ENCODE measurements around the gene MTHFSD. TPM values are rescaled to one million over a fixed set of nuclear protein-coding genes. Genes with fewer than 3 reads are reported as not detected.
A peak's percentile ranks its signal among the peaks of the same experiment; 100 is the strongest.

MTHFSD gene
- polyA plus RNA-seq, 1 donor (not counting 4 experiments of a cell fraction or from before 2014, with no cell fraction given) = 14.7 TPM

GRCh38 chr16:86568677-86569623, 13.9 kb upstream of the MTHFSD start:
- Histone ChIP-seq H3K27me3 (ENCODE audit: control insufficient read depth, extremely low read depth, insufficient read depth, low read length) (peaks cover 94% of the 10 kb centered on the region), H3K27ac (ENCODE audit: control insufficient read depth, insufficient read depth, low read length) (no peak overlapping the region), H3K4me2 (ENCODE audit: control insufficient read depth, extremely low read depth, insufficient read depth, low read depth, low read length) (no peak overlapping the region), H3K9me3 (ENCODE audit: control insufficient read depth, low read depth, low read length) (no peaks in the 10 kb centered on the region), H3K4me3 (ENCODE audit: control insufficient read depth in 2 of 3, extremely low read depth in 1 of 3, insufficient read depth in 2 of 3, low read depth in 1 of 3, low read length in 3 of 3) (no peak overlapping the region), H3K9me1 (ENCODE audit: control insufficient read depth, extremely low read depth, insufficient read depth, low read length) (no peaks in the 10 kb centered on the region), H3K79me2 (ENCODE audit: control insufficient read depth, insufficient read depth, low read length) (no peaks in the 10 kb centered on the region), H3K9ac (ENCODE audit: control insufficient read depth, extremely low read depth, insufficient read depth, low read length) (no peak overlapping the region), H2AFZ (ENCODE audit: control insufficient read depth, low read length) (no peak overlapping the region), H4K20me1 (ENCODE audit: control insufficient read depth, extremely low read depth, insufficient read depth, low read length) (no peaks in the 10 kb centered on the region), H3K36me3 (ENCODE audit: control insufficient read depth in 2 of 2, extremely low read depth in 1 of 2, insufficient read depth in 2 of 2, low read length in 2 of 2) (no peaks in the 10 kb centered on the region), H3K4me1 (ENCODE audit: control insufficient read depth, extremely low read depth, insufficient read depth, low read length) (peaks cover 7% of the 10 kb centered on the region)
- FAIRE-seq (no peak), DNase-seq (ENCODE audit: low read depth, low spot score) (no peak)
- dilution Hi-C loops (cut with MboI; ENCODE audit: extremely low pct_ligation_motif_present, low sequenced_read_pairs) = loop anchor here (25.0 kb wide), 1 partner anchor 693 kb away; no protein-coding TSS in a partner anchor
- TF ChIP-seq CTCF (optimal IDR thresholded peaks at IDR 0.05 in 1 of 3, IDR thresholded peaks at IDR 0.05 in 1 of 3, conservative IDR thresholded peaks at IDR 0.05 in 1 of 3; ENCODE audit: extremely low read depth in 1 of 3, insufficient read depth in 2 of 3, low read length in 3 of 3) = no peak
- peak; percentile 94 for TF ChIP-seq EZH2 (IDR thresholded peaks at IDR 0.05; ENCODE audit: low read length)

GRCh38 chr16:86567701-86568581, 12.9 kb upstream of the MTHFSD start:
- no peaks in the 10 kb centered on the region for H3K9me3 ChIP-seq (ENCODE audit: control insufficient read depth, low read depth, low read length)
- H3K79me2 ChIP-seq (ENCODE audit: control insufficient read depth, insufficient read depth, low read length) = no peaks in the 10 kb centered on the region
- H3K9ac ChIP-seq (ENCODE audit: control insufficient read depth, extremely low read depth, insufficient read depth, low read length) = no peak overlapping the region
- DNase-seq (ENCODE audit: low read depth, low spot score) = no peak
- H3K4me2 ChIP-seq (ENCODE audit: control insufficient read depth, extremely low read depth, insufficient read depth, low read depth, low read length) = no peak overlapping the region
- no peaks in the 10 kb centered on the region for H3K9me1 ChIP-seq (ENCODE audit: control insufficient read depth, extremely low read depth, insufficient read depth, low read length)
- no peak overlapping the region for H3K4me3 ChIP-seq (ENCODE audit: control insufficient read depth in 2 of 3, extremely low read depth in 1 of 3, insufficient read depth in 2 of 3, low read depth in 1 of 3, low read length in 3 of 3)
- TF ChIP-seq CTCF (optimal IDR thresholded peaks at IDR 0.05 in 1 of 3, IDR thresholded peaks at IDR 0.05 in 1 of 3, conservative IDR thresholded peaks at IDR 0.05 in 1 of 3; ENCODE audit: extremely low read depth in 1 of 3, insufficient read depth in 2 of 3, low read length in 3 of 3) (peak in 1 of 3 experiments; percentile 20), EZH2 (IDR thresholded peaks at IDR 0.05; ENCODE audit: low read length) (peak; percentile 78)
- H3K4me1 ChIP-seq (ENCODE audit: control insufficient read depth, extremely low read depth, insufficient read depth, low read length) = peaks cover 13% of the 10 kb centered on the region
- FAIRE-seq = no peak
- no peak overlapping the region for H3K27ac ChIP-seq (ENCODE audit: control insufficient read depth, insufficient read depth, low read length)
- H2AFZ ChIP-seq (ENCODE audit: control insufficient read depth, low read length) = no peak overlapping the region
- no peaks in the 10 kb centered on the region for H4K20me1 ChIP-seq (ENCODE audit: control insufficient read depth, extremely low read depth, insufficient read depth, low read length)
- peaks cover 92% of the 10 kb centered on the region for H3K27me3 ChIP-seq (ENCODE audit: control insufficient read depth, extremely low read depth, insufficient read depth, low read length)
- no peaks in the 10 kb centered on the region for H3K36me3 ChIP-seq (ENCODE audit: control insufficient read depth in 2 of 2, extremely low read depth in 1 of 2, insufficient read depth in 2 of 2, low read length in 2 of 2)
- dilution Hi-C loops (cut with MboI; ENCODE audit: extremely low pct_ligation_motif_present, low sequenced_read_pairs) = loop anchor here (25.0 kb wide), 1 partner anchor 694 kb away; no protein-coding TSS in a partner anchor
